ENCODE results near the gene CEP68.

GRCh38 chr2:65061146-65061909, 5.1 kb downstream of the CEP68 start:
- TF ChIP-seq CTCF (IDR thresholded peaks at IDR 0.05): no peak
- TF ChIP-seq ZFX (IDR thresholded peaks at IDR 0.05; ENCODE audit: borderline replicate concordance): no peak
